Ovary (tissue), 3 donors: Measurements from ENCODE around the gene CTRB2.

ENCODE experiments used
- CTCF ChIP-seq, 3 donors: fragments of 450-650 bp in 2 of 3; fragments of 200-600 bp in 1 of 3; IDR thresholded peaks; one replicate each; pipeline versions ENCODE4 v1.5.1 to v1.8.0; 2016 to 2022; ENCODE audit warnings: antibody characterized with exemption in 3 of 3, mild to moderate bottlenecking in 1 of 3
- POLR2A ChIP-seq: fragments of 450-650 bp; IDR thresholded peaks from one replicate; pipeline ENCODE4 v1.6.1; 2017; ENCODE audit warnings: antibody characterized with exemption, mild to moderate bottlenecking, moderate library complexity
- donor health status: DM: no; HTN: no; CAD: no.

- TF ChIP-seq POLR2A (no peak), CTCF (IDR thresholded peaks at IDR 0.05) (no peak)
Measured at GRCh38 chr16:75188832-75189477, 18.0 kb downstream of the CTRB2 start.
